HL-60/S4 (cell line): ENCODE results near the gene LSP1.

ENCODE experiments used
- in situ Hi-C: fragments of 300-500 bp; cut with MboI; formaldehyde crosslinking; loops from 2 replicates; pipeline ENCODE4 v1.14.3; 2022; ENCODE audit warnings: low sequenced_read_pairs

Gene LSP1

GRCh38 chr11:1835671-1836010, 17.2 kb upstream of the LSP1 start:
- in situ Hi-C loops = loop anchor here (10.0 to 25.0 kb wide), 2 partner anchors 141 to 327 kb away; partner anchors contain the start of genes INS, KRTAP5-6 and TH

GRCh38 chr11:1836011-1836945, 16.6 kb upstream of the LSP1 start:
- in situ Hi-C loops = loop anchor here (10.0 to 25.0 kb wide), 2 partner anchors 141 to 326 kb away; partner anchors contain the start of genes INS, KRTAP5-6 and TH

GRCh38 chr11:1837171-1838076, 15.5 kb upstream of the LSP1 start:
- in situ Hi-C loops = loop anchor here (10.0 to 25.0 kb wide), 2 partner anchors 143 to 325 kb away; partner anchors contain the start of genes INS, KRTAP5-6 and TH

- in situ Hi-C loops = loop anchor here (10.0 to 25.0 kb wide), 2 partner anchors 143 to 324 kb away; partner anchors contain the start of genes INS, KRTAP5-6 and TH
Measured at GRCh38 chr11:1838077-1838425, 14.8 kb upstream of the LSP1 start.

GRCh38 chr11:1838426-1839144, 14.3 kb upstream of the LSP1 start, which contains the start of gene TNNI2:
Gene TNNI2, plus strand, starts transcription at chr11:1838981. Its CDS starts 716 bp downstream, at chr11:1839697.
- in situ Hi-C loops = loop anchor here (10.0 to 25.0 kb wide), 2 partner anchors 144 to 324 kb away; partner anchors contain the start of genes INS, KRTAP5-6 and TH

GRCh38 chr11:1839204-1839923, 13.5 kb upstream of the LSP1 start:
- in situ Hi-C loops = loop anchor here (10.0 to 25.0 kb wide), 2 partner anchors 145 to 323 kb away; partner anchors contain the start of genes INS, KRTAP5-6 and TH

- in situ Hi-C loops = loop anchor here (10.0 to 25.0 kb wide), 2 partner anchors 145 to 322 kb away; partner anchors contain the start of genes INS, KRTAP5-6 and TH
Measured at GRCh38 chr11:1839924-1840779, 12.7 kb upstream of the LSP1 start.

GRCh38 chr11:1840780-1841480, 12.0 kb upstream of the LSP1 start:
- in situ Hi-C loops = loop anchor here (25.0 kb wide), 1 partner anchor 321 kb away; the partner anchor contains the start of genes INS and TH

GRCh38 chr11:1841511-1842148, 11.3 kb upstream of the LSP1 start:
- in situ Hi-C loops = loop anchor here (25.0 kb wide), 1 partner anchor 321 kb away; the partner anchor contains the start of genes INS and TH

- in situ Hi-C loops = loop anchor here (25.0 kb wide), 1 partner anchor 320 kb away; the partner anchor contains the start of genes INS and TH
Measured at GRCh38 chr11:1842149-1843097, 10.5 kb upstream of the LSP1 start.

- in situ Hi-C loops = loop anchor here (25.0 kb wide), 1 partner anchor 319 kb away; the partner anchor contains the start of genes INS and TH
Measured at GRCh38 chr11:1843098-1843473, 9.8 kb upstream of the LSP1 start.

GRCh38 chr11:1843796-1844195, 9.1 kb upstream of the LSP1 start:
- in situ Hi-C loops = loop anchor here (25.0 kb wide), 1 partner anchor 319 kb away; the partner anchor contains the start of genes INS and TH

GRCh38 chr11:1844221-1845094, 8.4 kb upstream of the LSP1 start:
- in situ Hi-C loops = loop anchor here (25.0 kb wide), 1 partner anchor 318 kb away; the partner anchor contains the start of genes INS and TH

- in situ Hi-C loops = loop anchor here (25.0 kb wide), 1 partner anchor 317 kb away; the partner anchor contains the start of genes INS and TH
Measured at GRCh38 chr11:1845095-1845429, 7.8 kb upstream of the LSP1 start.
